Stimulated activated CD8-positive, alpha-beta memory T cell treated with anti-CD3 and anti-CD28 coated beads, Interleukin-15, amount 100 ng/mL, for 1 hour (primary cell): ENCODE results near the gene PLEKHH2.

Experiments used
- DNase-seq: peaks from one replicate; pipeline ENCODE4 v3.0.0-alpha.2; 2020; ENCODE audit warnings: low read depth

The PLEKHH2 gene

DNA sequence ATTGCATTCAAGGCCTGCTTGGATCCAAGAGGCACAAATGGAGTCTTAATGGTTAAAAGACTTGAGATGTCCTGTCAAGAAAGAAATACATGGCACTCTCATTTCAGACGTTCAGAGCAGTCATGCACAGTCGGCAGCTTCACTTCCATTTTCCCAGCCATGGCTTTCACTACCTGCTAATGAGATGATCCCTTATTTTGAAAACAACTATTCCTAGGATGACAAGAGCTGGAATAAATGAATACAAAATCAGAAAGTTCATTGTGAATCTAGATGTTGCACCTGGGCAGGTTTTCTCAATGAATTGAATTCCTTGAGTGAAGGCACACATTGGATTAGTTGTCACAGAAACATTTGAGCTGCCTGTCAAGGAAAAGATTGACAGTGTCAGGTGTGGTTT is 175.9 kb downstream of the PLEKHH2 start:
- no peak for DNase-seq

DNA sequence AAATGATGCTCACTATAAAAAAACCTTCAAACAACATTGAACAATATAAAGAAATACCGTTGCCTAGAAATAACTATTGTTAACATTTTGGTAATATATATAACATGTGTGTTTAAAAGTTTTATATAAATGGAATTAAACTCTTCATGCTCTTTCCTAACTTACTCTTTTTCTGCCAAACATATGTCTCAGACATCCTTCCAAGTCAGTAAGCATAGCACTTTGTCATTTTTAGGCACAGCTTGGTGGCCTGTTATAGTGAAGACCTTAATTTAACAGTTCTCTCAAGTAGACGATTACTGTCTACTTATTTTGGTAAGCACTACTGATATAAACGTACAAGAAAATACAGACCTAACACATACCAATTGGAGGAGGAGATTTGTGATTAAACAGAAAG is 177.7 kb downstream of the PLEKHH2 start:
- DNase-seq, result no peak
